Measurements from ENCODE around the gene PDLIM4. TPM values are rescaled to one million over a fixed set of nuclear protein-coding genes. Genes with fewer than 3 reads are reported as not detected.

The PDLIM4 gene
- polyA plus RNA-seq, 4 donors, result 13.1 to 19.5 (median 14.8) TPM

- DNase-seq (ENCODE audit: low read depth in 4 of 4, low spot score in 3 of 4), result no peak
Observed at GRCh38 chr5:132250547-132250946, 6.9 kb upstream of the PDLIM4 start.

- no peak for DNase-seq (ENCODE audit: low read depth in 4 of 4, low spot score in 3 of 4)
Observed at GRCh38 chr5:132251220-132251725, 6.2 kb upstream of the PDLIM4 start.

GRCh38 chr5:132253008-132253441, 4.5 kb upstream of the PDLIM4 start:
- no peak for DNase-seq (ENCODE audit: low read depth in 4 of 4, low spot score in 3 of 4)

- no peak for DNase-seq (ENCODE audit: low read depth in 4 of 4, low spot score in 3 of 4)
Observed at GRCh38 chr5:132253452-132254320, 3.8 kb upstream of the PDLIM4 start.

GRCh38 chr5:132254321-132254977, 3.0 kb upstream of the PDLIM4 start:
- no peak for DNase-seq (ENCODE audit: low read depth in 4 of 4, low spot score in 3 of 4)

GRCh38 chr5:132256086-132256782, 1.3 kb upstream of the PDLIM4 start:
- no peak for DNase-seq (ENCODE audit: low read depth in 4 of 4, low spot score in 3 of 4)

- no peak for DNase-seq (ENCODE audit: low read depth in 4 of 4, low spot score in 3 of 4)
Observed at GRCh38 chr5:132256783-132257130, 739 bp upstream of the PDLIM4 start.

GRCh38 chr5:132258102-132259068, 889 bp downstream of the PDLIM4 start:
- DNase-seq (ENCODE audit: low read depth in 4 of 4, low spot score in 3 of 4), result no peak

GRCh38 chr5:132259069-132259851, 1.8 kb downstream of the PDLIM4 start:
- no peak for DNase-seq (ENCODE audit: low read depth in 4 of 4, low spot score in 3 of 4)

- no peak for DNase-seq (ENCODE audit: low read depth in 4 of 4, low spot score in 3 of 4)
Observed at GRCh38 chr5:132260051-132260450, 2.6 kb downstream of the PDLIM4 start.

GRCh38 chr5:132260714-132261551, 3.4 kb downstream of the PDLIM4 start:
- no peak for DNase-seq (ENCODE audit: low read depth in 4 of 4, low spot score in 3 of 4)

- no peak for DNase-seq (ENCODE audit: low read depth in 4 of 4, low spot score in 3 of 4)
Observed at GRCh38 chr5:132261881-132262845, 4.7 kb downstream of the PDLIM4 start.

GRCh38 chr5:132262882-132263547, 5.5 kb downstream of the PDLIM4 start:
- no peak for DNase-seq (ENCODE audit: low read depth in 4 of 4, low spot score in 3 of 4)

- DNase-seq (ENCODE audit: low read depth in 4 of 4, low spot score in 3 of 4), result no peak
Observed at GRCh38 chr5:132263548-132264261, 6.2 kb downstream of the PDLIM4 start.

- DNase-seq (ENCODE audit: low read depth in 4 of 4, low spot score in 3 of 4), result no peak
Observed at GRCh38 chr5:132264546-132265335, 7.2 kb downstream of the PDLIM4 start.

Measured in right renal pelvis (tissue), 4 donors.